ENCODE measurements around the gene PGLYRP2. TPM values are rescaled to one million over a fixed set of nuclear protein-coding genes. Genes with fewer than 3 reads are reported as not detected.
A peak's percentile ranks its signal among the peaks of the same experiment; 100 is the strongest.

Gene PGLYRP2
- total and polyA plus RNA-seq, 4 donors: not detected

- Histone ChIP-seq H3K4me1 (ENCODE audit: control insufficient read depth in 1 of 2, insufficient read depth in 2 of 2, low read length in 2 of 2) (no peaks in the 10 kb centered on the region), H3K27ac (ENCODE audit: low read depth in 1 of 2, low read length in 2 of 2) (no peak overlapping the region)
Observed at GRCh38 chr19:15463861-15464371, 15.4 kb downstream of the PGLYRP2 start.

DNA sequence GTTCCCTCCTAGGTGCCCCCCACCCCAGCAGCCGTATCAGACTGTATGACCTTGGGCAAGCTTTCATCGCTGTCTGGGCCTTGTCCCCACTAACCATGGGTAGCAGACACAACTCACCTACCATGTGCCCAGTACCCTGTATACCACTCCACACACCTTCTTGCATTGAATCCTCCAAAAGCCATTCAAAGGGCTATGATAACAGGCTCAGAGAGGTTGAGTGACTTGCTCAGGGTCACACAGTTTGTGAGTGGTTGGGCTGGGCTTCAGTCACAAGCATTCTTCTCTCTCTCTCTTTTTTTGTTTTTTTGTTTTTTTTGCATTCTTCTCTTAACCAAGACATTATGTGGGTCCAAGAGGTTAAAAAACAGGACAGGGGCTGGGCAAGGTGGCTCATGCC is 17.6 kb downstream of the PGLYRP2 start:
- WGBS, 2 donors: 87 to 90% methylated on average over 2 of the region's 2 CpGs
- ATAC-seq (ENCODE audit: low FRiP score): no peak
- intact Hi-C loops (cut with DNase I): loop anchor here in 1 of 2 donors (5.0 kb wide), 1 partner anchor 91 kb away; no protein-coding TSS in a partner anchor

More at GRCh38 chr19:15463861-15464371, 15.4 kb downstream of the PGLYRP2 start:
- DNase-seq: peak in 1 of 2 donors; percentile 66
- peak; percentile 50 for ATAC-seq (ENCODE audit: low FRiP score)
- no peaks in the 10 kb centered on the region for H3K9me3 ChIP-seq (ENCODE audit: control insufficient read depth, low read length)
- H3K4me3 ChIP-seq (ENCODE audit: low read length in 2 of 2): no peak overlapping the region
- H3K27me3 ChIP-seq (ENCODE audit: control insufficient read depth in 1 of 2, insufficient read depth in 2 of 2, low read length in 1 of 2): no peaks in the 10 kb centered on the region
- intact Hi-C loops (cut with DNase I): loop anchor here in 1 of 2 donors (5.0 kb wide), 1 partner anchor 88 kb away; no protein-coding TSS in a partner anchor
- no peaks in the 10 kb centered on the region for H3K36me3 ChIP-seq (ENCODE audit: control insufficient read depth in 1 of 2, insufficient read depth in 2 of 2, low read length in 1 of 2)
- WGBS, 2 donors: 42 to 47% methylated on average over 22 to 25 of the region's 25 CpGs

DNA sequence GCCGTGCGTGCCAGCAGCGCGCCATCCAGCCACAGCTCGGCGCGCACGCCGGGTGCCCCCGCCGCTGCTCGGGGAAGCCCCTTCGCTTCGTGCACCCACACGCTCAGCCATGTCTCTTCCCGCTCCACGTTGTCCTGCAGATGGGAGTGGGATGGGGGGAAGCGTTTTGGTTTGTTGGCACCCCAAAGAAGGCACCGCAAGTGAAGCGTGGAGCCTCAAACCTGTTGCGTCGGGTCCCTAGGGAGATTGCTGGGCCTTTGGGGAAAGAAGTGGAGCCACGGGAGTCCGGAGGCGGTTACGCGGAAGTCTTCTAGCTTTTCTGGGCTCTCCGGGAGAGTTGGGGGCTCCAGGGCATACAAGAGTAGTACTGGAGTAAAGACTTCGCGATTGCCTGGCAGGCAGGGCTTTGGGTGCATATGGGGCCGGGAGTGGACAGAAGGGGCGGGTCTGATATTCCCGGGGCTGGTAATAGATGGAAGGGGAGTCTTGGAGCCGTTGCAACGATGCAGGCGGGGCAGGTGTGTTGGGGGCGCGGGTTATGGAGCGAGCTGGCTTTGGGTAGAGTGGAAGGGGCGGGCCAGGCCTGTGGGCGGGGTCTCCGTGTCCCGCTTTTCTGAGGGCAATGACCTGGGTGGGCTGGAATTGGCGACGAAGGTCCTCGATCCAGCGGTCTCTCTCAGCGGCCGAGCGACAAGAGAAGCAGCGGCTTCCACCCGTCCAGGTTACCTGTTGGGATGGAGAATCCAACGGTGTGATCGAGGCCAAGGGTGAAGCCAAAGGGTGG is 21.4 kb downstream of the PGLYRP2 start:
- Histone ChIP-seq H3K4me1 (ENCODE audit: control insufficient read depth in 1 of 2, insufficient read depth in 2 of 2, low read length in 2 of 2) (no peaks in the 10 kb centered on the region), H3K27ac (ENCODE audit: low read depth in 1 of 2, low read length in 2 of 2) (no peak overlapping the region), H3K9me3 (ENCODE audit: control insufficient read depth, low read length) (no peaks in the 10 kb centered on the region), H3K4me3 (ENCODE audit: low read length in 2 of 2) (no peak overlapping the region), H3K27me3 (ENCODE audit: control insufficient read depth in 1 of 2, insufficient read depth in 2 of 2, low read length in 1 of 2) (no peaks in the 10 kb centered on the region), H3K36me3 (ENCODE audit: control insufficient read depth in 1 of 2, insufficient read depth in 2 of 2, low read length in 1 of 2) (no peaks in the 10 kb centered on the region)
- intact Hi-C loops (cut with DNase I): no loop called here
- DNase-seq (no peak), ATAC-seq (ENCODE audit: low FRiP score) (no peak)
- 9 to 10% methylated on average over 54 of the region's 54 CpGs for WGBS, 2 donors

More for the DNA sequence above, 17.6 kb downstream of the PGLYRP2 start:
- no peak for DNase-seq
- H3K4me1 ChIP-seq (ENCODE audit: control insufficient read depth in 1 of 2, insufficient read depth in 2 of 2, low read length in 2 of 2): no peaks in the 10 kb centered on the region
- no peak overlapping the region for H3K27ac ChIP-seq (ENCODE audit: low read depth in 1 of 2, low read length in 2 of 2)
- H3K27me3 ChIP-seq (ENCODE audit: control insufficient read depth in 1 of 2, insufficient read depth in 2 of 2, low read length in 1 of 2): no peaks in the 10 kb centered on the region
- no peaks in the 10 kb centered on the region for H3K36me3 ChIP-seq (ENCODE audit: control insufficient read depth in 1 of 2, insufficient read depth in 2 of 2, low read length in 1 of 2)
- no peak overlapping the region for H3K4me3 ChIP-seq (ENCODE audit: low read length in 2 of 2)
- no peaks in the 10 kb centered on the region for H3K9me3 ChIP-seq (ENCODE audit: control insufficient read depth, low read length)

DNA sequence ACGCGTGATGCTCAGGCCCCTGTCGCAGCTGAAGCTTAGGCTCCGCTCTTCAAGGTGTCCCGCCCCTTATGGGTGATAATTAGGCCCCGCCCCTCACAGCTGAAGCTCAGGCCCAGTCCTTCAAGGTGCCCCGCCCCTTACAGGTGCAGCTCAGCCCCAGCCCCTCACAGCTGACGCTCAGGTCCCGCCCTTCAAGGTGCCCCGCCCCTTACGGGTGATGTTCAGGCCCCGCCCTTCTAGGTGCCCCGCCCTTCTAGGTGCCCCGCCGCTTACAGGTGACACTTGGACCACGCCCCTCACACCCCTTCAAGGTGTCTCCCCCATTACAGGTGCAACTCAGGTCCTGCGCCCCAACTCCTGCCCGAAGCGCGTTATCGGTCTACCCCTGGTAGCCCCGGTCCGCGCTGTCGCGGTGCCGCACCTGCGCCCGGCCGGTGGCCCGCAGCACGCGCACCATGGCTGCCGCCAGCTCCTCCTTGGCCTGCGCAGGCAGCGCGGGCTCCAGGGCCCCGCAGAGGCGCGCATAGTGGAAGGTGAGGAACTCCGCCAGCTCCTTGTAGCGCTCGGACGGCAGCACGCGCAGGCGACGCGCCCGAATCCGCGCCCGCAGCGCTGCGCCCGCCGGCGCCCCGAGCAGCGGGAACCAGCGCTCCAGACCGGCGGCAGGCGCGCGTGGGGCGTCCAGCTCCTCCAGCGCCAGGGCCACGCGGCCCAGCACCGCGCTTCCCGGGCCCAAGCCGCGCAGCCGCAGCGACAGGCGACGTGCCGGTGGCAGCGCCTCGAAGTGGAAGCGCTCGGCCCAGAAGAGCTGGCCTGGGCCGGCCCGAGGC is 22.2 kb downstream of the PGLYRP2 start:
- ATAC-seq (ENCODE audit: low FRiP score) (no peak), DNase-seq (no peak)
- Histone ChIP-seq H3K27ac (ENCODE audit: low read depth in 1 of 2, low read length in 2 of 2) (no peak overlapping the region), H3K9me3 (ENCODE audit: control insufficient read depth, low read length) (no peaks in the 10 kb centered on the region), H3K27me3 (ENCODE audit: control insufficient read depth in 1 of 2, insufficient read depth in 2 of 2, low read length in 1 of 2) (no peaks in the 10 kb centered on the region), H3K4me1 (ENCODE audit: control insufficient read depth in 1 of 2, insufficient read depth in 2 of 2, low read length in 2 of 2) (no peaks in the 10 kb centered on the region), H3K4me3 (ENCODE audit: low read length in 2 of 2) (no peak overlapping the region), H3K36me3 (ENCODE audit: control insufficient read depth in 1 of 2, insufficient read depth in 2 of 2, low read length in 1 of 2) (no peaks in the 10 kb centered on the region)
- WGBS, 2 donors: 8% methylated on average over 65 to 86 of the region's 86 CpGs
- intact Hi-C loops (cut with DNase I): no loop called here

DNA sequence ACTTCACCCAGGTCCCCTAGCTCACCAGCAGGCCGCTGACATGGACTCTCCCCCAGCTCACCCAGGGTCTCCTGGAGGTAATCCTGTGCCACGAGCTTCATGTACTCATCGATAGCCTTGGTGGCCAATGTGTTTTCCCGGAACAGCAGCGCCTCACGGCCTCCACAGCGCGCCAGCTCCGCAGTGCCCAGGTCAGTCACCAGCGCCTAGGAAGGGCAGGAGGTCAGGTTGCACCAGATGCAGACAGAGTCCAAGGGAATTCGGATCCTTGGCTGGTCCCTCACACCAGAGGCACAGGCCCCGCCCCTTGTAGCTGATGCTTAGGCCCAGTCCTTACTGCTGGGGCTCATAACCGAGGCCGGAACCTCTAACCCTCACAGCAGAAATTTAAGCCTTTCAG is 22.9 kb downstream of the PGLYRP2 start:
- 24 to 30% methylated on average over 14 of the region's 14 CpGs for whole genome bisulfite sequencing, 2 donors
- no peak overlapping the region for H3K27ac ChIP-seq (ENCODE audit: low read depth in 1 of 2, low read length in 2 of 2)
- DNase-seq (no peak), ATAC-seq (ENCODE audit: low FRiP score) (no peak)
- no peaks in the 10 kb centered on the region for H3K9me3 ChIP-seq (ENCODE audit: control insufficient read depth, low read length)
- no peaks in the 10 kb centered on the region for H3K27me3 ChIP-seq (ENCODE audit: control insufficient read depth in 1 of 2, insufficient read depth in 2 of 2, low read length in 1 of 2)
- intact Hi-C loops (cut with DNase I): no loop called here
- H3K4me1 ChIP-seq (ENCODE audit: control insufficient read depth in 1 of 2, insufficient read depth in 2 of 2, low read length in 2 of 2): no peaks in the 10 kb centered on the region
- H3K36me3 ChIP-seq (ENCODE audit: control insufficient read depth in 1 of 2, insufficient read depth in 2 of 2, low read length in 1 of 2): no peaks in the 10 kb centered on the region
- H3K4me3 ChIP-seq (ENCODE audit: low read length in 2 of 2): no peak overlapping the region

DNA sequence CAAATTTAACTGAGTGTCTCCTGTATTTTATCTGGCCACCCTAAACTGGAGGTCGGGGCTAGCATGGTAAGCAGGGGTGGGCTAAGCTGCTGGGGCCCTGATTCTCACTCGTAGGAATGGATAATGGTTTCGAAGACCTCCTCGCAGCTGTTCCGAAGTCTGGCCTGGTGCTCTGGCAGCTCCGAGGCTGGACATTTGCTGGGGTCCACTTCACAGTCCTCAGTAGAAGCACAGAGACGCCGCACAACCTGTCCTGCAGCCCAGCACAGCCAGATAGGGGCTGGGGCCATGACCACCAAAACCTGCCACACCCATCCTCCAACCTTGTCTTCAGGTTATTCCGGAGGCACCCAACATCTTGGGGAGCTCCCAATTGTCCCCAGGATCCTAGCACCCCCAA is 23.3 kb downstream of the PGLYRP2 start:
- Histone ChIP-seq H3K36me3 (ENCODE audit: control insufficient read depth in 1 of 2, insufficient read depth in 2 of 2, low read length in 1 of 2) (no peaks in the 10 kb centered on the region), H3K4me1 (ENCODE audit: control insufficient read depth in 1 of 2, insufficient read depth in 2 of 2, low read length in 2 of 2) (no peaks in the 10 kb centered on the region), H3K4me3 (ENCODE audit: low read length in 2 of 2) (no peak overlapping the region), H3K27me3 (ENCODE audit: control insufficient read depth in 1 of 2, insufficient read depth in 2 of 2, low read length in 1 of 2) (no peaks in the 10 kb centered on the region), H3K27ac (ENCODE audit: low read depth in 1 of 2, low read length in 2 of 2) (no peak overlapping the region), H3K9me3 (ENCODE audit: control insufficient read depth, low read length) (no peaks in the 10 kb centered on the region)
- intact Hi-C loops (cut with DNase I): no loop called here
- ATAC-seq (ENCODE audit: low FRiP score) (no peak), DNase-seq (no peak)
- WGBS, 2 donors: 90 to 96% methylated on average over 9 of the region's 9 CpGs

- intact Hi-C loops (cut with DNase I): loop anchor here in 1 of 2 donors (2.0 to 5.0 kb wide), 2 partner anchors 35 to 98 kb away; partner anchors contain the start of gene AKAP8L
- H3K27ac ChIP-seq (ENCODE audit: low read depth in 1 of 2, low read length in 2 of 2): no peak overlapping the region
- 64 to 68% methylated on average over 17 of the region's 17 CpGs for WGBS, 2 donors
- no peak overlapping the region for H3K4me3 ChIP-seq (ENCODE audit: low read length in 2 of 2)
- ATAC-seq (ENCODE audit: low FRiP score): no peak
- no peaks in the 10 kb centered on the region for H3K9me3 ChIP-seq (ENCODE audit: control insufficient read depth, low read length)
- no peaks in the 10 kb centered on the region for H3K36me3 ChIP-seq (ENCODE audit: control insufficient read depth in 1 of 2, insufficient read depth in 2 of 2, low read length in 1 of 2)
- no peak for DNase-seq
- H3K27me3 ChIP-seq (ENCODE audit: control insufficient read depth in 1 of 2, insufficient read depth in 2 of 2, low read length in 1 of 2): no peaks in the 10 kb centered on the region
- no peaks in the 10 kb centered on the region for H3K4me1 ChIP-seq (ENCODE audit: control insufficient read depth in 1 of 2, insufficient read depth in 2 of 2, low read length in 2 of 2)
Observed at GRCh38 chr19:15453906-15454860, 25.1 kb downstream of the PGLYRP2 start.

DNA sequence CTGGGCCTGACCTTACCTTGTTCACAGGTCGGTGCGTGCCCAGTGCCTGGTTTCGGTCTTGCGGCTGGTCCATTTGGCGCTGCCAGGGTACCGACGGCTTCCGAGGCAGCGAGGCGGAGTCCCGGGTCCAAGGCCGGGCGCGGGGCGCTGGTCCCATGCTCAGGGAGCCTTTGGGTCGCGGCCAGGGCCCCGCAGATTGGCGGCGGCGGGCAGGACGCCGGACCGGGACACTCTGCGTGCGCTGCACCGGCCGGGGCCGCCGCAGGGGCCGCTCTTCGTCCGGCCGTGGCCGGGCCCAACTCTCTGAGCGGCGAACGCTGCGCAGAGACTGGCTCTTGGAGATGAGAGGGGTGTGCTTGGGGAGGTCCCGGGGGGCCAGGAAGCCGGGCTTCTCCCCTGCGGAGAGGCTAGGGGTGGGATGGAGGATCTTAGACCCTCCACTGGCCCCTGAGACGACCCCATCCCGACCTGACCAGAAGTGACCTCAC is 26.2 kb downstream of the PGLYRP2 start:
- DNase-seq (no peak), ATAC-seq (ENCODE audit: low FRiP score) (peak; percentile 3)
- no peaks in the 10 kb centered on the region for H3K27me3 ChIP-seq (ENCODE audit: control insufficient read depth in 1 of 2, insufficient read depth in 2 of 2, low read length in 1 of 2)
- H3K4me1 ChIP-seq (ENCODE audit: control insufficient read depth in 1 of 2, insufficient read depth in 2 of 2, low read length in 2 of 2): no peaks in the 10 kb centered on the region
- intact Hi-C loops (cut with DNase I): loop anchor here in 1 of 2 donors (2.0 to 5.0 kb wide), 2 partner anchors 34 to 99 kb away; partner anchors contain the start of gene AKAP8L
- no peak overlapping the region for H3K27ac ChIP-seq (ENCODE audit: low read depth in 1 of 2, low read length in 2 of 2)
- no peaks in the 10 kb centered on the region for H3K9me3 ChIP-seq (ENCODE audit: control insufficient read depth, low read length)
- 4 to 5% methylated on average over 43 to 44 of the region's 44 CpGs for WGBS, 2 donors
- peak overlapping the region; percentile 1 to 8 for H3K4me3 ChIP-seq (ENCODE audit: low read length in 2 of 2)
- no peaks in the 10 kb centered on the region for H3K36me3 ChIP-seq (ENCODE audit: control insufficient read depth in 1 of 2, insufficient read depth in 2 of 2, low read length in 1 of 2)

Data from aorta (tissue), 5 donors.